ENCODE data around the gene TNFAIP1.

DNA sequence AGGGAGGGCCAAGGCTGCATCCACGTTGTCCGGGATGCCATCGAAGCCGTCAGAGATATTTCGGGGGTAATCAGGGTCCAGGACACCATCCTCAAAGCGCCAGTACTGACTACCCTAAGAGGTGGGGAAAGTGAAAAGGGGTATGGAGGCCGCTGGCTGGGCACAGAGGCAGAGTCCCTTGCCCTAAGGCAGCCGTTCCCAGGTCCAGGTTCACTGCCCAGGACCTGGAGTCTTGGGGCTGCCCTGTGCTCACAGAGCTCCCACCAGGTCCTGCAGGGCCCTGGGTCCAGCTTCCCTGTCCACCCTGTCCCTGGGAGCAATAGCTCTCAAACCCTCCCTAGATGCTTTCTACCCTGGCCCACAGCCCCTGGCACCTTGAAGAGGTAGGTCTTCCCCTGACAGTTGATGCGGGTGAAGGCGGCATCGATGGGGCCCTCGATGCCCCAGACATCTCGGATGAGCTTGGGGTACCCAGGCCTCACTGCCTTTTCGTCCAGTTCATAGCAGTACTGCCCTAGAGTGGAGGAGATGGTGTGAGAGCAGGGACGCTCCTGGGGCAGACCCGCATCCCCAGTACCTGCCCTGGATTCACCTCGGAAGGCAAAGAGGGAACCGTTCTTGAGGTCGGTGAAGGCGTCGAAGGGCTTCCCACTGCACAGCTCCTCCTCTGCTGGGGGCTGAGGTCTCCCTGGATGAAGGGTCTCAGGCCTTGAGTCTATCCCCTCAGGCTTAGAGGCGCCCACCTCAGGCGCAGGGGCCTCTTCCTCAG, 33.5 kb downstream of the TNFAIP1 start:
- TF ChIP-seq POLR2AphosphoS5 (IDR thresholded peaks at IDR 0.05) (no peak), CTCF (IDR thresholded peaks at IDR 0.05) (no peak)

All from gastroesophageal sphincter (tissue), 3 donors.